Stimulated activated CD8-positive, alpha-beta memory T cell treated with anti-CD3 and anti-CD28 coated beads, Interleukin-15, amount 100 ng/mL, for 48 hours (primary cell): ENCODE data around the gene TTLL12.

Experiments used
- DNase-seq, 2 donors: peaks; one replicate each; pipeline ENCODE4 v3.0.0-alpha.2; 2020; ENCODE audit warnings: low read depth in 2 of 2

TTLL12 gene

DNA sequence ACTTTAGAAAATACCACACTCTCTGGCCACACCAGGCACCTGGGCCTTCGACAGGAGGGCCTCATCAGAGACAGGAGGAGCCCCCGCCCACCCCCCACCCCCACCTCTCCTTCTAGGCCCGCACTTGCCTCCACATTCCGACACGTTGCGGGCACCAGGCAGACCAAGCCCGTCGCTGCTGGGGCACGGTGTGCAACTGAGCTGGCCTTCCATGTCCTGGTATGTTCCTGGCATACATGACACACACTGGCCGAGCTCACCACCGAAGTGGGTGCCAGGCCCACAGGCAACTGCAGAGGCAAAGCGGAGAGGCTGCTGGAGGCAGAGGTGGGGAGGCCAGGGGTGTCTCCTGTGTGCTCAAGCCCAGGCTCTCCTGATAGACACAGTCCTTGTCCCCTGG, 27.0 kb upstream of the TTLL12 start:
- DNase-seq, result no peak

DNA sequence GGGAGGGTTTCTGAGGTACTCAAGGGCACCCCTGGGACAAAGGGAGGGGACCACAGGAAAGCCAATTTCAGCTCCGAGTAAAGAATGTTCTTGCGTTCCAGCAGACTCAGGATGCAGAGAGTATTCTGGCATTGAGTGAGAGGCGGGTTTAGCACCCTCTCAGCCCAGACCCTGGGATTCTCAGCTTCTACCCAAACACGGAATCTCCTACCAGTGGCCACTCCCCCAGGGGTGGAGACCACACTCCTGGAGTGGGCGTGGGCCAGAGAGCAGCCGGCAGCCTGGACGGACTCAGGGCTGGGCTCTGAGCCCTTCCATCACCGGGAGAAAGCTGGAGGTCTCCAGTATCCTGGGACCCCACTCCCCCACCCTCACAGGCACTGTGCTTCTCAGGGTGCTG, 26.1 kb upstream of the TTLL12 start:
- DNase-seq, result no peak

DNA sequence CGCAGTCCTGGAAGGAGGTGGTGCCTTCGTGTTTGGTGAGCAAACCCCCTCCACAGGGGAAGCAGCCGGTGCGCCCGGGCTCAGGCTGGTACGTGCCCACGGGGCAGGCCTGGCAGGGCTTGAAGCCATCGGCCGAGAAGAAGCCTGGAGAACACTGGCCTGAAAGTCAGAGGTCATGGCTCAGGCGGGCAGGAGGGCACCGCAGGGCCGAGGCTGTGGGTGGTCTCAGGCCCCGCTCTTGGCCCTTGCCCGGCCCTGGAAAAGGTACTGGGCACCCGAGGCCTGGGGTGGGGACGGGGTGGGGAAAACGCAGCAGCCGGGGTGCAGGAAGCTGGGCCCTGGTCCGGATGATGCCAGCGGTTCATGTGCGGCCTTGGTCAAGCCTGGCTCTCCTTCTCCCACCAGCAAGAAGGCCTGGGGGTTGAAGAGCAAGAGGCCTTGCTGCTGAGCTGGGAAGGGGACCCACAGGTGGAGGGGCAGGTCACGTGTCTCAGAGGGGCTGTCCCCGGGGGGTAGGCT, 25.6 kb upstream of the TTLL12 start:
- DNase-seq, result no peak

DNA sequence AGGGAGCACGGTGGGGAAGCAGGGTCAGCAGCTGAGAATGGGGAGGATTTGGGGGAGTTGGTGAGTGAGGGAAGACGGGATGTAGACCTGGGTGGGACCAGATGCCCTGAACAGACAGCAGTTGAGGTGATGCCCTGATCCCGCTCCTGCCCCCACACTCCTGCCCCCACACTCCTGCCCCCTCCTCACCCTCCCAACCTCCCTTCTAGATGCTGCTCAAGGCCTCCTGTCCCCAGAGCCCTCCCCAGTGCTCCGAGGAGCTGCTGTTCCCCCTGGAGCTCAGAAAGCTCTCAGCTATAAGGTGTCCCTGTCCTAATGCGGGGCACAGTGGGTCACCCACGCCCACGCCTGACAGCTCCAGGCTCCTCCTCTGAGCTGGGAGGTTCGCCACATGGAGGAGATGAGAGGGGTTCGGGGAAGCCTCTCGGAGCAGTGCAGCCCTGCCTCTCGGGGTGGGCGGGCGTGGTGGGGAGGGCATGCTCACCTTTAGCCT, 25.1 kb upstream of the TTLL12 start:
- no peak for DNase-seq

DNA sequence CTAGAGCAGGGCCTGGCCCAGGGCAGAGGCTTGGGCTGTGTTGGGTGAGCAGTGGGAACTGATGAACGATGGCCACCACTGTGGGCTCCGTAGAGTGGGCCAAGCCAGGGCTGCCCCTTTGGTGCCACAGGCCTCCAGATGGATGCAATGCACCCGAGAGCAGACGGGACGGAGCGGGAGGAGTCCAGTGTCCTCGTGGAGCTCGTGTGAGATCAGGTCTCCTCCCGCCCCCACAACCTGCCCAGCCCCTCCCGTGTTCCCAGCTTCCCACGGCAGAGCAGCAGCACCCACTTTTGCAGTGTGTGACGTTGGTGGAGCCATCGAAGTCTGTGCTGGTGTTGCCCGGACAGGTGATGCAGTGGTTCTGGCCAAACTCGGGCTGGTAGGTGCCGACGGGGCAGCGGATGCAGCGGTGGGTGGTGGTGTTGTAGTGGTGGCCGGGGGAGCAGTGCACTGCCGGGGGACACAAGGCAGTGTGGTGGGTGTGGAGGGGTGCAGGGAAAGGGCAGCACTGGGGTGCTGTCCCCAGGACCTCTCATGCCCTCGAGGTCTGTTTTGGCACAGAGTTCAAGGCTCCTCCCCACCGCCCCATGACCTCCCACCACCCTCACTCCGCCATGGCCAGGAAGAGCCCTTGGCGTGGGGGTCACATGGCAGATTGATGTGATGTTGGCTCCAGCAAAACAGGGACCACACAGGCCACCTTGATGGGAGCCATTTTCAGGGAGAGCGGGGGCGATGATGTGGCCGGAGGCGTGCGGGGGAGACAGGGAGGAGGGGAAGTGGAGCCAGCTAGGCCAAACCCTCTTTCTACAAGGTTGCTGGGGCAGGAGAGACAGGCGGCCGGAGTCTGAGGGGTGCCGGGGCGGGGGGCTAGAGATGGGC, 23.9 kb upstream of the TTLL12 start:
- DNase-seq, result no peak

DNA sequence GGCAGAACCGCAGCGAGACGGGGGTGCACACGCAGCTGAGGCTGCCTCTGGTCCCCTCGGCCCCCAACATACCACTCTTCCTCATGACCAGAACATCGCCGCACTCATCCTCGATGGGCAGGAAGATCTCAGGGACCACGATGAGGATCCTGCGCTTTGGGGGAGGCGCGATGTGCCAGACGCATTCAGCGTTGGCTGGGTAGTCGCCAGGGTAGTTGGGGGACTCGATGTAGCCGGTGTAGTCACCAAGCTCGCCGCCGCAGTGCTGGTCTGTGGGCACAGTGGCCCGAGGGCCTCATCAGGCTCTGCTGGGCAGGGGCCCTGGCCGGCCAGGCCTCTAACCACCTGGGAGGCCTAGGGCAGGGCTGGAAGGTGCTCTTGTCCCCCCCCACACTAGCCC, 23.0 kb upstream of the TTLL12 start:
- DNase-seq, result no peak

DNA sequence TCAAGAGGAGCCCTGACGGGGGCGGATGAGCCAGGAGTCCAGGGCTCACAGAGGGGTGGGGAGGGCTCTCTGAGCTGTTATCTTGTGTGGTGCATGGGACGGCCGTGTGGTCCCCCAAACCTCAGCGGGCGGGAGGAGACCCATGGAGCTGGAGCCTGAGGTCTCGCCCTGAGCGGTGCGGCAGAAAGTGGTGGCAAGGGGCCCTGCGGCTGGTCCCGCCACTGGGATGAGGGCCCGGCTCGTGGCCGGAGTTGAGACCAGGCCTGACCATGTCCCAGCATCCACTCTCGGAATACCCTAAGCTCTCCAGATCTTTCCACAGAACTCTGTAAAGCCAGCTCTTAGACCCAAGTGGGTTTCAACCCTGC, 22.6 kb upstream of the TTLL12 start:
- DNase-seq, result no peak

DNA sequence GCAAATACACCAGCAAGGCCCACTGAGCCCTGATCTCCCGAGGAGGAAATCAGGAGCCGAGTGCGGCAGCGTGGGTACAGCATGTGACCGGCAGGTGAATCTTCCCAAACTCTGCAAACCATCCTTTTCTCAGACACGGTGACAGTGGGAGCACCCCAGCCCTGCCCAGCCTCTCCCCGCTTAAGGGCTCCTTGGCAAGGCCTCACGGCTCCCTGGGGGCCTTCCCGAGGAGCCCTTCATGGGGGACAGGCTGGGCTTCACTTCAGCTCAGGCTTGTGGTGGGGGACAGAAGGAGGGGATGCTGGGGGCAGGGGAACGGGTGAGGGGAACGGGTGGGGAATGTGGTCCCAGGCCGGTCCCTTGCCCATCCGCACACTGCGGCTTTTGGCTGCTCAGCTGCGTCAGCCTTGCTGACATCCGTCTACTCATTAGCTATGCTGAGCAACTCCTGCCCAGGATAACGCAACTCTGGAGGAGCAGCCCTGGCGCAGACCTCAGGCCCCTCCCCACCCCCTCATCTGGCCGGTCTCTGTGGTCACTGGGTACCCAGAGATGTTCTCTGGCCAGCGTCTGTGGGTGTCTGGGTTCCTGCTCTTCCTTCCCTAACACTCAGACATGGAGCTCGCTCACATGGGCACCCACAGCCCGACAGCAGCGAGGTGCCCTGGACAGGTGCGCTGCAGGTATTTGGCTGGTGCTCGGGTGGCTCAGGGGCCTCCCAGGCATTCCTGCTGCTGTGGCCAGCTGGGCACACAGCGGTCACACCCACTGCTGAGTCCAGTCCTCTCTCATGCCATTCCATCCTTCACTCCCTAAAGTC, 22.0 kb upstream of the TTLL12 start:
- DNase-seq, result no peak

DNA sequence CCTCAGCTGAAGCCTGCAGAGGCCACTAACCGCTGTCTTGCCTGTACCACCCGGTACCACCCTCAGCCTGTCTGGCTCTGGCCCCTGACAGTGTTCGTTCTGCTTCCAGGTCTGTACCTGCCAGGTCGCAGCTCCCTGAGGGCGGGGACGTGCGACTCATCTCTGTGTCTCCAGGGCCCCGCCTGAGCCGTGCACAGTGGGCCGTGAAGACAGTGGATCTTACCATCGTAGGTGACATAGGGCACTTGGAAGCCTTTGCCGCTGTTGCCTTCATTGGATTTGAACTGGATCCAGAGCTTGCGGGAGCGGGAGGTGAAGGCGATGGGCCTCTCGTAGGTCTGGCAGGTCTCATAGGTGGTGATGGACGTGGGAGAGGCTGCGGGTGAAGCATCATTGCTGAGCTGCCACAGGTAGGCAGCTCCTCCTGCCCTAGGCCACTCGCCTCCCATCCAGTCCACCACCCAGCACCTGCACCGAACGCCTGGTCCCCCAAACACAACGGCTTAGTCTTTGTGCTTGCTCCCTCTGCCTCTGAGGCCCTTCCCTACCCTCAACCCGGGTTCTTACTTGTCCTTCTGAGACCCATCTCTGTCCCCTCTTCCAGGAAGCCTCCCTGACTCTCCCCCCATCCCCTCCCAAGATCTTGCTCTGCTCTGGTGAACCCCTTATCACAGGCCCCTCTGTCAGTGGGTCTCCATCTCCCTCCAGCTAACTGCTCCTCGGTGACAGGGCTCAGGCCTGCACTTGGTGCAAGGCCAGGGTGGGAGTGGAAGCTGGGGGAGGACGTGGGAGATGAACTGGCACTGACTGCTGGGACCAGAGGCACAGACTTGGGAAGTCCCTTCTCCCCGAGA, 21.1 kb upstream of the TTLL12 start:
- no peak for DNase-seq

DNA sequence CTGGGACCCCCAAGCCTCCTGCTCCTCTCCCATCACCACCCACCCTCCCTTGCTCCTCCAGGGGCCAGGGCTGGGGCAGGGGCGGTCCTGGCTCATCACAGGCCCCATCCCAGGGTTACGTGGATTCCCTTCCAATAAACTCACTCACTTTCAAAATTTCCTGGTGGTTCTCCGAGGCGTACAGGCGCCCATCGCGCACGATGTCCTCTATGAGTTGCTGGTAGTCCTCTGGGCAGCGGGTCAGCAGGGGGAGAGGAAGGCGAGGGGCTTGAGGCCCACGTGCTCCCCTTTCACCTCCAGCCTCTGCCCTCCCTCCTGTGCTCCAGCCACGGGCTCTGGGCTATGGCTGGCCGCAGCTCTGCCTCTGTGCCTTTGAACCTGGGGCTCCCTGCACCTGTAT, 20.5 kb upstream of the TTLL12 start:
- DNase-seq, result no peak

DNA sequence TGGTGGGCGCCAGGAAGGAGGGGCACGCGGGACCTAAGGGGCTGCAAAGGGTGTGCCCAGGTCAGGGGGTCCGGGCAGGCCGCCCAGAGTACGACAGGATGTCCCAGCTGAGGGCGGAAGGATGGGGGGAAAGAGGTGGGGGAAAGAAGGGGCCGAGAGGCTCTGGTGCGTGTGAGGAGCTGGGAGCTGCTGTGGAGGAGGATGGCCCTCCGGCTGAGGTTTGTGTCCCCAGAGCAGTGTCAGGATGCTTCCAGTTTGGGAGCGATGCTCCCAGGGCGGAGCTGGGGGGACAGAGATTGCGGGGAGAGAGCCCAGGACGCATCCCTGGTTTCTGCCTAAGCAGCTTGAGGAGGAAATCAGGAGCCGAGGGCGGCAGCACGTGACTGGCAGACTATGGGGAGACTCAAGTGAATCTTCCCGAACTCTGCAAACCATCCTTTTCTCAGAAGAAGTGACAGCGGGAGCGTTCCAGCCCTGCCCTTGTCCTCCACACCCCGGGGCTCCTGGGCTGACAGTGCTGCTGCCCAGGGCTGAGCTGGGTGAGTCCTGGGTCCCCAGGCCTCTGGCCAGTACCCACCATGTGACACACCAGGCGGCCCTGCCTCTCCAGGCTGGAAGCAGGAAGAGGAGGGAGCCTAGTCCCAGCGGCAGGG, 19.7 kb upstream of the TTLL12 start:
- no peak for DNase-seq

DNA sequence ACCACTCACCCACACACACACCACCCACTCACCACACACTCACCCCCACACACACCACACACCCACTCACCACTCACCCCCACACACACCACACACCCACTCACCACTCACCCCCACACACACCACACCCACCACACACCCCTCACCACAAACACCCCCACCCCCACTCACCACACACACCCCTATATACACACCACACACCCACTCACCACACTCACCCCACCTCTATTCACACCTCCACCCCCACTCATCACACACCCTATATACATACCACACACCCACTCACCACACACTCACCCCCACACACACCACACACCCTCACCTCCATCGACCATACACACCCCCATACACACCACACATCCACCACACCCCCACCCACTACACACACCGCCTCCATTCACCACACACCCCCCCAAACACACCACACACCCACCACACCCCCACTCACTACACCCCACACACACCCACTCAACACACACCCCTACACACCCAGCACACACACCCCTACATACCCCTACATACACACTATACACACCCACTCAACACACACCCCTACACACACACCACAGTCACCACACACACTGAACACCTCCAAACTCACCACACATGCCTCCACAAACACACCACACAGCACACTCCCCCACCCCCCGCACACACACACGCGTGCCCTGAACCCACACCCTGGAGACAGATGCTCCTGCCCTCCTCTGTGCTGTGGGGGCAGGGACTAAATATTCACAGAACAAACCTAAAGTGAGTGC, 19.0 kb upstream of the TTLL12 start:
- no peak for DNase-seq

DNA sequence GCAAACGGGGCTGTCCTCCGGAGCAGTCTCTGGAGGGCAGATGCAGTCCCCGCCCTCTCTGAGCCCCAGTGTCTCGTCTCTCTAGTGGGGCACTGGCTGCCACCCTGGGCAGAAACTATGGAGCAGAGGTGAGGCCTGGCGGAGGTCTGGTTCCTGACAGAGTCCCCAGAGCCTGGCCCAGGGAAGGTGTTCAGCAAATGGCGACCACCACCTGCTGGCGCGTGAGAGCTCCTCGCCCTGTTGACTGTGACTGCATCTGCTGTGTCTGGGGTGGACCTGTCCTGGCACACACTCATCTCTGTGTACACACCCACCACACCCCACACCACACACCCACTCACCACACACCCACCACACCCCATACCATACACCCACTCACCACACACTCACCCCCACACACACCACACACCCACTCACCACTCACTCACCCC, 18.3 kb upstream of the TTLL12 start:
- no peak for DNase-seq

DNA sequence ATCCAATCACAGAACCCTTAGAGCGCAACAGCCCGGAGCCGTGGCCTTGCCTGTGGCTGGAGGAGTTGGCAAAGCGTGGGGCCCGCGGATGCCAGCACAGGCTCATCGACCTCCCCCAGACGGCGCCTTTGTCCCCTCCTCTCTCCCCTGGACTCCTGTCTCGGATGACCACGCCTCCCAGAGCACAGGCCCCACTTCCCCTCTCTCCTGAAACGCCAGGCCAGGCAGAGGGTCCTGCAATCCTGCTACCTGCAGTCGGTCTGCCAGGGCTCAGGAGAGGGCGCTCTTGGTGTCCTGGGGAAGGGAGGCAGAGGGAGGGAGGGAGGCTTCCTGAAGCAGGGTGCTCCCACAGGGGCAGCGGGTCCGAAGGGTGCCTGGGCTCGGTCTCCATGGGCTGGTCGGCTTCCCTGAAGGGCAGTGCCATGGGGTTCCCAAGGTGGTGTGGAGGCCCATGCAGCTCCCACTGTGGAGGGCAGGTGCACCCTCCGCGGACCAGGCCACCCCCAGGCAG, 16.6 kb upstream of the TTLL12 start:
- DNase-seq, result no peak

DNA sequence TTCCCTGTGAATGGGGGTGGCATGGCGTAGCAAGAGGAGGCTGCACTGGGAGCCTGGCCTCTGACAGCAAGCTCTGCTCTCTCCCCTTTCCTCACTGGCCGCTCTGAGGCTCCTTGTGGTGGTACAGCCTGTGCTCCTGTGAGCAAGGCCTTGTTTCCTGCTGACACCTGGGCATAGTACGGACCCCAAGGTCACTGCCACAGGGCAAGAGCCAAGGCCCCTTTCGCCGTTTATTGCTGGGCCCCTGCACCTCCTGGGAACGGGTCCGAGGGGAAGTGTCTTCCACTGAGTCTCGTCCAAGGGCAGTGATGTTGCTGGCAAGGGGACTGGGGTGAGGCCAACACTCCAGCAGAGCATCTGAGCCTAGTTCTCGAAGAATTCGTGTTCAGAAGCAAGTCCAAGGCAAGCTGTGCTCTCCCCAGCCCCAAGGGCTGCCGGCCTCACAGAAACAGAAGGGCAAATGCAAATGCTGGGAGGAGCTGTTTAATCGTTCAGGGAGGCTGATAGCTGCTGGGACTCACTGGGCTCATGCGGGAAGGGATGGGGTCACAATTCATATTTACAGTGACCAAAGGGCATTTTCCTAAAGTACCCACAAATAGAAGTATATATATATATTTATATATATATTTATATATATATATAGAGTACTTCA, 15.9 kb upstream of the TTLL12 start:
- no peak for DNase-seq

DNA sequence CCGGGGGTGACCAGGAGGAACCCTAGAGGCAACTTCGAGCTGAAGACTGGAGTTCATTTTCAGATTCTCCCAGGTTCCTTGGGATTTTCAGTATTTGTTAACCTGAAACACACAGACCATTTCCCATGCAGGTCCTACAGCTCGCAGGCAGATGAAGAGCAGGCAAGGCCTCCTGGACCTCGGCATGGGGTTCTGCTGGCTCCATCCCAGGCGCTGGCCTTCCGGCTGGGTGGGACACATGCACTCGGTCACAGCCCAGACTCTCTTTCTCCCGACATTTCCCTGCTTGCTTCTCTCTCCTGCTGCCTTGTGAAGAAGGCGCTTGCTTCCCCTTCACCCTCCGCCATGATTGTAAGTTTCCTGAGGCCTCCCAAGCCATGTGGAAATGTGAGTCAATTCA, 15.4 kb upstream of the TTLL12 start:
- DNase-seq, result no peak

DNA sequence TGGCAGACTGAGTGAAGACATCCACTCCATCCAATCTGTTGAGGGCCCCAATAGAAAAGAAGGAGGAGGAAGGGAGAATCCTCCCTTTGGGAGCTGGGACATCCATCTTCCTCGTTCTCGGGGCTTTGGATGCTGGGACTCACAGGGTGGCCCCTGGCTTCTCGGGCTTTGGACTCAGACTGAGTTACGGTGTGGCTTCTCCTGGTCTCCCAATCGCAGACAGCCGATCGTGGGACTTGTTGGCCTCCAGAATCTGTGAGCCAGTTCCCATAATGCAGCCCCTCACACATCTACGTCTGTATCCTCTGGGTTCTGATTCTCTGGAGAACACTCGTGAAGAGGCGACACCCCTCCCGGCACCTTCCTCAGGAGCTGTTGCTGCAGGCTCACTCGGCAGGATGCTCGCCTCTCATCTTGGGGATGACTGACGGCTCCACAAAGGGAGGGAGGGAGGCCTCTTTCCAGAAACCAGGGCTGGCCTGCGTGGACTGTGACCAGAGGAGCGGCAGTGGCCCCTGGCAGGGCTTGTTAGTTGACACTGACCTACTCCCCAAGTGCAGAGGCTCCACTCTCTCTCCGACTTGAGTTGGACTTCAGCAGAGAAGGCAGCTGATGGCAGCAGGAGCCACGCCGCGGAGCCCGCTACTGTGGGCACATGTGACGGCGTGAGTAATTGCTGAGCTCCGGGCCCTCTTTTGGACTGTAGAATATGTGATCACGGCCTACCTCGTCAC, 14.7 kb upstream of the TTLL12 start:
- no peak for DNase-seq

DNA sequence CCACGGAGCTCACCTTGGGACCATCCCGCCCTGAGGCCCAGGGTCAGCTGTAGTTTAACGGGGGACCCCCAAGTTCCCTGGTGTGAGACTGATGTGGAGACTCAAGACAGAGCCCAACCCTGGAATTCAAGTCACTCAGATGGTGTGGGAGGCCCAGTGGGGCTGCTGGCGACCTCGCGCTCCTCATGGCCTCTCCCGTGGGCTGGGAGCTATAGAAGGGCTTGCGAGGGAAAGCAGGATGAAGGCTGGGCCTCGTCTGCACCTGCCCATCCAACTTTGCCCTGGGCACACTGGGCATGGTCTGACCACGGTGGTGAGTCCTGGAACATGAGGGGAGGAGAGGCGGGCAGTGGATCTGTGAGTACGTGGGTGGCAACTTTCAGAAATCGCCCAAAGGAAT, 13.6 kb upstream of the TTLL12 start:
- DNase-seq, result no peak

DNA sequence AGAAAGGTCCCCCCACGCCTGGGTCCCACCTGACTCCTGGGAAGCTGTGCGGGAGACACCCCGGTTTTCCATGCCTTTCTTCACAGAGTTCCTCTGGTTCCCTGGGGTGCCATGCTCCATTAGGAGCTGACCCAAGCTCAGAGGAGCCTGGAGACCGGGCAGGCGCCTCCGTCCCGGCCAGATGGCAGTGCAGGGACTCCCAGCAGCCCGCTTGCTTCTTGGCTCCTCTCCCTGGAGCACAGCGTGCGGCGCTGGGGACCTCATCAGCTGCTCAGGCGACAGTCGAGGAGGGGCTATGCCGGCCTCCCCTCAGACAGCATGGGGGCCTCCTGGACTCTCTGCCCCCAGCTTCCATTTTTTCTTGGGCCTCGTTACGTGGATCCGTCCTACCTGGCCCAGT, 13.1 kb upstream of the TTLL12 start:
- no peak for DNase-seq
